Trophoblast cell (in vitro differentiated cells and primary cell): ENCODE results near the gene PARP1.

Source experiments
- DNase-seq, 2 donors: peaks; one replicate each; pipeline ENCODE4 v3.0.0-alpha.2; 2016
- H2AFZ ChIP-seq: 2 replicates; pipeline ENCODE4 v1.6.1; 2013; ENCODE audit warnings: low read length, moderate library complexity, mild to moderate bottlenecking; ENCODE audit not compliant: insufficient read depth, poor library complexity
- H2AK5ac ChIP-seq: 2 replicates; pipeline ENCODE4 v1.6.1; 2013; ENCODE audit warnings: mild to moderate bottlenecking, low read length
- H2BK120ac ChIP-seq: 2 replicates; pipeline ENCODE4 v1.6.1; 2013; ENCODE audit warnings: low read length, mild to moderate bottlenecking, moderate library complexity; ENCODE audit not compliant: insufficient read depth, poor library complexity
- H2BK12ac ChIP-seq: 2 replicates; pipeline ENCODE4 v1.6.1; 2013; ENCODE audit warnings: mild to moderate bottlenecking, low read length, moderate library complexity
- H2BK5ac ChIP-seq: 2 replicates; pipeline ENCODE4 v1.6.1; 2013; ENCODE audit warnings: low read length, low read depth, moderate library complexity, mild to moderate bottlenecking; ENCODE audit not compliant: poor library complexity
- H3K14ac ChIP-seq: 2 replicates; pipeline ENCODE4 v1.6.1; 2013; ENCODE audit warnings: mild to moderate bottlenecking, low read length
- H3K18ac ChIP-seq: 2 replicates; pipeline ENCODE4 v1.6.1; 2013; ENCODE audit warnings: mild to moderate bottlenecking, low read length
- H3K23ac ChIP-seq: 2 replicates; pipeline ENCODE4 v1.6.1; 2013; ENCODE audit warnings: low read length
- H3K27ac ChIP-seq: 2 replicates; pipeline ENCODE4 v1.5.1; 2013; ENCODE audit warnings: low read depth, mild to moderate bottlenecking, inconsistent platforms, low read length, moderate library complexity
- H3K27me3 ChIP-seq: 2 replicates; pipeline ENCODE4 v1.6.1; 2013; ENCODE audit warnings: inconsistent platforms, mild to moderate bottlenecking, low read length, moderate library complexity; ENCODE audit not compliant: insufficient read depth
- H3K36me3 ChIP-seq, 2 experiments: 1 replicate in 1 of 2; 2 replicates in 1 of 2; pipeline ENCODE4 v1.6.1; 2013; ENCODE audit warnings: low read length in 2 of 2, mild to moderate bottlenecking in 2 of 2, moderate library complexity in 1 of 2; ENCODE audit not compliant: insufficient read depth in 2 of 2, control insufficient read depth in 1 of 2
- H3K4ac ChIP-seq: 2 replicates; pipeline ENCODE4 v1.6.1; 2013; ENCODE audit warnings: low read depth, mild to moderate bottlenecking, low read length, moderate library complexity
- H3K4me1 ChIP-seq, 2 experiments: 1 replicate in 1 of 2; 2 replicates in 1 of 2; pipeline ENCODE4 v1.6.1; 2013; ENCODE audit warnings: low read length in 2 of 2, mild to moderate bottlenecking in 2 of 2, moderate library complexity in 1 of 2; ENCODE audit not compliant: insufficient read depth in 2 of 2, control insufficient read depth in 1 of 2
- H3K4me2 ChIP-seq: 2 replicates; pipeline ENCODE4 v1.6.1; 2013; ENCODE audit warnings: inconsistent platforms, mild to moderate bottlenecking, low read length, moderate library complexity
- H3K4me3 ChIP-seq: 2 replicates; pipeline ENCODE4 v1.5.1; 2013; ENCODE audit warnings: mild to moderate bottlenecking, low read depth, low read length, inconsistent platforms
- H3K79me1 ChIP-seq: one replicate; pipeline ENCODE4 v1.6.1; 2013; ENCODE audit warnings: low read length
- H3K79me2 ChIP-seq: 2 replicates; pipeline ENCODE4 v1.6.1; 2013; ENCODE audit warnings: low read length, mild to moderate bottlenecking; ENCODE audit not compliant: control insufficient read depth, insufficient read depth, poor library complexity
- H3K9ac ChIP-seq: 2 replicates; pipeline ENCODE4 v1.6.1; 2013; ENCODE audit warnings: mild to moderate bottlenecking, low read length
- H3K9me3 ChIP-seq: 2 replicates; pipeline ENCODE4 v1.6.1; 2013; ENCODE audit warnings: low read depth, mild to moderate bottlenecking, control low read depth, inconsistent platforms, low read length; ENCODE audit not compliant: insufficient read depth
- H4K12ac ChIP-seq: 2 replicates; pipeline ENCODE4 v1.6.1; 2013; ENCODE audit warnings: low read depth, mild to moderate bottlenecking, low read length, moderate library complexity
- H4K8ac ChIP-seq: 2 replicates; pipeline ENCODE4 v1.6.1; 2013; ENCODE audit warnings: low read depth, mild to moderate bottlenecking, low read length, moderate library complexity
- H4K91ac ChIP-seq: one replicate; pipeline ENCODE4 v1.6.1; 2013; ENCODE audit warnings: low read depth, mild to moderate bottlenecking, low read length, moderate library complexity
- WGBS: extraction: QIAGEN DNeasy Blood & Tissue Kit; methylation state at CpG from one replicate; pipeline ENCODE4 v1.1.7; 2013; ENCODE audit warnings: missing lambda C conversion rate; ENCODE audit not compliant: insufficient read length, insufficient coverage; ENCODE audit errors: extremely low coverage; 5-methylcytosine and 5-hydroxymethylcytosine counted together

PARP1 gene

GRCh38 chr1:226403201-226404034 is 4.5 kb downstream of the PARP1 start:
- Histone ChIP-seq H3K4ac (no peak overlapping the region), H2AFZ (no peak overlapping the region), H3K27me3 (no peaks in the 10 kb centered on the region), H2AK5ac (no peak overlapping the region), H3K4me2 (no peak overlapping the region), H3K23ac (no peak overlapping the region), H3K27ac (no peak overlapping the region), H3K4me1 (peaks cover 18 to 26% of the 10 kb centered on the region in 2 experiments), H4K12ac (no peak overlapping the region), H4K8ac (no peak overlapping the region), H3K18ac (no peak overlapping the region), H3K9me3 (no peaks in the 10 kb centered on the region), H3K4me3 (no peak overlapping the region), H2BK5ac (no peak overlapping the region), H3K36me3 (peaks cover 14 to 22% of the 10 kb centered on the region in 2 experiments), H4K91ac (no peak overlapping the region), H2BK12ac (no peak overlapping the region), H3K9ac (no peak overlapping the region), H3K79me1 (peaks cover 7% of the 10 kb centered on the region), H3K79me2 (peaks cover 6% of the 10 kb centered on the region), H3K14ac (no peak overlapping the region), H2BK120ac (no peak overlapping the region)
- no CpG with 5 or more reads among the region's 15 CpGs for WGBS
- DNase-seq: no peak

DNA sequence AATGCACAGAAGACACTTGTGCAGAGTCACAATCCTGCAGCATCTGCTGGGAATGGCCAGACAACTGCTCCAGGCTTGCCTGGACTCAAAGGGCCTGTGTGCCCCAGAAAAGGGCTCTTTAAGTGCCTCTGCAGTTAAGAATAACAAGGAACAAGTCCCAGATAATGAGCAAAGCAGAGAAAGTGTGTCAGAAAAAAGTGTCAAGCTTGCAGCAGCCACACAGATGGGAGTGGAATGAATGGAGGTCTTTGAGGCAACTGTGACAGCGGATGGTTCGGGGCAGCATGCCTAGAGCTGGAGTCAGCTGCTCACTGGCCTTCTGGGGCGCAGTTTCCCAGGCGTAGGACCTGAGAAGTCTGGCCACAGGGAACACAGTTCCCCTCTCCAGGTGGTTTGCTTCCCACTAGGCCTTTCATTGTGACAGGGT is 5.1 kb downstream of the PARP1 start:
- H3K18ac ChIP-seq: peak overlapping the region; percentile 34
- no peak overlapping the region for H4K91ac ChIP-seq
- H3K27me3 ChIP-seq: no peaks in the 10 kb centered on the region
- H3K27ac ChIP-seq: no peak overlapping the region
- no peak overlapping the region for H3K23ac ChIP-seq
- no peak overlapping the region for H3K4me3 ChIP-seq
- H3K36me3 ChIP-seq: peaks cover 14 to 22% of the 10 kb centered on the region in 2 experiments
- no peak overlapping the region for H2AK5ac ChIP-seq
- peaks cover 17 to 26% of the 10 kb centered on the region in 2 experiments for H3K4me1 ChIP-seq
- no peak overlapping the region for H3K9ac ChIP-seq
- no peak overlapping the region for H4K12ac ChIP-seq
- no peak for DNase-seq
- peak overlapping the region; percentile 19 for H3K4ac ChIP-seq
- no peak overlapping the region for H3K4me2 ChIP-seq
- H2BK12ac ChIP-seq: no peak overlapping the region
- no peaks in the 10 kb centered on the region for H3K9me3 ChIP-seq
- peaks cover 3% of the 10 kb centered on the region for H3K79me1 ChIP-seq
- H2AFZ ChIP-seq: no peak overlapping the region
- peaks cover 5% of the 10 kb centered on the region for H3K79me2 ChIP-seq
- no peak overlapping the region for H4K8ac ChIP-seq
- no peak overlapping the region for H2BK120ac ChIP-seq
- WGBS: no CpG with 5 or more reads among the region's 4 CpGs
- H3K14ac ChIP-seq: no peak overlapping the region
- no peak overlapping the region for H2BK5ac ChIP-seq

DNA sequence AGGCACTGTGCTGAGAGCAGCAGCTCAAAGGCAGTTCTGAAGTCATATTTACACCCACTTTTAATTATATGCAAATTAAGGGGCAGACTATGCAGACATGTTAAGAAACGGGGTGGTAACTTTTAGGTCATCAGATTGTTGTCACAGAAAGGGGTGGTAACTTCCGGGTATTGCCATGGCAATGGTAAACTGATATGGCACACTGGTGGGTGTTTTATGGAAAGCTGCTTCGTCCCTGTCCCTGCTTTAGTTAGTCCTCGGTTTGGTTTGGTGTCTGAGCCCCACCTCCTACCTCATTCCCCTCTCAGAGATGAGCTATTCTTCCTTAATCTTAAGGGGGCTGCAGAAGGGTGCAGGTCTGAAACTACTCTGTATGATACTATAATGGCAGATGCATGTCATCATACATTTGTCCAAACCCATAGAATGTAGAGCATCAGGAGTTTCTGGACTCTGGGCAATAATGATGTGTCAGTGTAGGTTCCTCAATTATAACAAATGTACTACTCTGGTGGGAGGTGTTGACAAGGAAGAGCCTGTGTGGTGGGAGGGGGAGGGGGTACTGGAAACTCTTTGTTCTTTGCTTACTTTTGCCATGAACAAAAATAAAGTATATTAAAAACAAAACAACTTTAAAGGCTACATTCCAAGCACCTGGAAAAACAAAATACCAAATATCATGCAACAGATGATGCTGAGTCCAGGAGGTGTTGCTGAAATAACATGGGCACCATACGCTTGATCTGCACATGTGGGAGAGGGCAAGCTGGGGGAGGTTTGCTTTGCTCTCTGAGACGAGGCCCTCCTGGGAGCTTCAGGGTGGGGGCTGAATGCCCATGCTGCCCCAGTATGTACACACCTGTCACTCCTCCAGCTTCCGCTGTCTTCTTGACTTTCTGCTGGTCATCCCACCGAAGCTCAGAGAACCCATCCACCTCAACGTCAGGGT is 6.3 kb downstream of the PARP1 start:
- WGBS: no CpG with 5 or more reads among the region's 9 CpGs
- H3K27me3 ChIP-seq: no peaks in the 10 kb centered on the region
- no peak overlapping the region for H3K14ac ChIP-seq

DNA sequence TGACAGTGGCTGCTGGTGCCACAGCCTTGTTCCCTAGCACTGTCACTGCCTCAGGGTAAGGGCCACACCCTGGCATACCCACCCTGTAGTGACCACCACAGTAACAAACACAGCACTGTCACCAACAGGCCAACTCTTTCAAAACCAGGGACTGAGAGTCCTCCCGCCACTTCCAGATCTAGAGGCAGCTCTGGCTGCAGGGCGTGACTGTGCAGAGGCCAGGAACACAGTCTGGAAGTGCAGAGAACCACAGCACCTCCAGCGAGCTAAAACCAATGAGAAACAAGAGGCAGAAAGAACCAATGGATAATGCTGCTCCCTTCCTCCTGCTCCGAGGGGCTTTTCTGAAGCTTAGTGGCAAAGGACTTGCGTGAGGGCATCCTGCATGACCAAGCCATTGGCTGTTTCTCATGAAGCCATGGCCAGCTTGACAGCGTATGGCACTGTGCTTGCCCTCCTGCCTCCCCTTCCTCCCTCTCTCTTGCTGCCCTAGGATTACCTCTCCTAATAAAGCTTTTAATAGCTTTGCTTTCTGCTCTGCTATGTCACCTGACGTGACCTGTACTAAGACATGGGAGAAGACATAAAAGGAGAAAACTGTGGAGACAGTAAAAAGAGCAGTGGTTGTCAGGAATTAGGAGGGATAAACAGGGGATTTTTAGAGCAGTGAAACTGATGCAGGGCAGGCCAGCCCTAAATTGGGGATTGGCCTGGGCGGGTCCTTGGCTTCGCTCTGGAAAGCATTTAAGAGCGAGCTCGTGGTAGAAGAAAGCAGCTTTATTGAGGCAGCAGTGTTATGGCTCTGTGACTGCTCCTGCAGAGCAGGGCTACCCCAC is 7.2 kb downstream of the PARP1 start:
- H3K4me3 ChIP-seq: no peak overlapping the region
- no CpG with 5 or more reads among the region's 11 CpGs for WGBS
- no peak overlapping the region for H2BK12ac ChIP-seq
- no peak overlapping the region for H3K18ac ChIP-seq
- H2AFZ ChIP-seq: no peak overlapping the region
- no peak for DNase-seq
- H4K8ac ChIP-seq: no peak overlapping the region
- H4K12ac ChIP-seq: no peak overlapping the region
- H3K9ac ChIP-seq: no peak overlapping the region
- H3K27me3 ChIP-seq: no peaks in the 10 kb centered on the region
- H4K91ac ChIP-seq: no peak overlapping the region
- H3K23ac ChIP-seq: no peak overlapping the region
- H3K36me3 ChIP-seq: peaks cover 18 to 24% of the 10 kb centered on the region in 2 experiments
- no peak overlapping the region for H3K4me2 ChIP-seq
- no peak overlapping the region for H3K27ac ChIP-seq
- H3K79me2 ChIP-seq: peaks cover 1% of the 10 kb centered on the region
- H3K4ac ChIP-seq: no peak overlapping the region
- H2BK120ac ChIP-seq: no peak overlapping the region
- no peaks in the 10 kb centered on the region for H3K79me1 ChIP-seq
- peaks cover 14 to 17% of the 10 kb centered on the region in 2 experiments for H3K4me1 ChIP-seq
- no peak overlapping the region for H2AK5ac ChIP-seq
- no peak overlapping the region for H3K14ac ChIP-seq
- H2BK5ac ChIP-seq: no peak overlapping the region
- no peaks in the 10 kb centered on the region for H3K9me3 ChIP-seq

More for the DNA sequence above, 6.3 kb downstream of the PARP1 start:
- Histone ChIP-seq H2BK5ac (no peak overlapping the region), H2AFZ (no peak overlapping the region), H3K9me3 (no peaks in the 10 kb centered on the region), H3K4me2 (no peak overlapping the region), H2BK12ac (no peak overlapping the region), H3K4me1 (peaks cover 17 to 22% of the 10 kb centered on the region in 2 experiments), H2AK5ac (no peak overlapping the region), H3K79me2 (peaks cover 3% of the 10 kb centered on the region), H3K18ac (no peak overlapping the region), H3K36me3 (peaks cover 18 to 22% of the 10 kb centered on the region in 2 experiments), H4K12ac (no peak overlapping the region), H3K9ac (no peak overlapping the region), H4K8ac (no peak overlapping the region), H3K27ac (no peak overlapping the region), H3K4me3 (no peak overlapping the region), H3K79me1 (no peaks in the 10 kb centered on the region), H3K4ac (no peak overlapping the region), H4K91ac (no peak overlapping the region), H3K23ac (no peak overlapping the region), H2BK120ac (no peak overlapping the region)
- no peak for DNase-seq
